Middle frontal gyrus (tissue), 1 donor: ENCODE data around the gene SLIT3.
A peak's percentile ranks its signal among the peaks of the same experiment; 100 is the strongest.

Experiments
- DNase-seq: peaks from one replicate; pipeline ENCODE4 v3.0.0-alpha.2; 2015; ENCODE audit warnings: low spot score; ENCODE audit errors: extremely low spot score

Gene SLIT3

DNA sequence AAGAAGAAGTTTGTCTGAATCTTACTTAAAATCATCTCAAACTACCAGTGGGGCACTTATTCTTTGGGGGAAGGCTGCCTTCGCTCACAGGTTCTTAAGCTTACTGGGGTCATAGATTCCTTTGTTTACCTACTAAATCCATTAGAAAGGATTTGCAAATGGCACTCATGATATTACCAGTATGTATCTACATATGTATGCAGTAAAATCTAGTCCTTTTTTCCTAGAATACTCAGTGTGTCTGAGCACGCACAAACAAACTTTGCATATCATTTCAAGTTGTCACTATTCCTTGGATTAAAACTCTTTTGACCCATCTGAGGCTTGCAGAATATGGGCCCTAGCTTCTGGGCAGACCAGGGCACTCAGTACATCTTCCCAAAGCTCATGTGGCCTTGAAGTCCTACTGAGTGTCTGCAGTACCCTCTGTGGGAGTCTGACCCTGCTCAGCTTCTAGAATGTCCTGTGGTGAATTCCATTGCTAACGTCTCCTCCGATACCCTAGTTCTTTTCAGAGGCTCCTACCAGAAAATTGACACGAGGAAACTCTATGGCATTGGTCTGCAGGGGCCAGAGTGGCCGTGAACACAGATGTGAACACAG lies 297.9 kb downstream of the SLIT3 start:
- no peak for DNase-seq

DNA sequence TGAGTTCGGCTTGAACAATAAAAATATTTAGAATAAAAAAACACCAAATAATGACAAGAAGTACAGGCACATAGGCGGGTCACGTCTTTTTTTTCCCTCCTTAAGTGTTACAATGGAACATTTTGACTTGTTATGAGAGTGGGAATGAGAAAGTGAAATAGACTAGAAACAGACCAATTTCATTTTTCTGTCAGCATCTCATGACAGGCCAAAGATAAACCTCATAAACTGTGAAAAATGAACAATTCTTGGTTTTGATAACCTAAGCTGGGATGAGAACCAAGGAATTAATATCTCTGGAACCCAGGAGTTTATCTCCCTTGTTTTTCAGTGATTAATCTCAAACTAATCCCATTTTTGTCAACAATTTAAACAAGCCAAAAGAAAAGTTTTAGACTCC lies 299.5 kb downstream of the SLIT3 start:
- no peak for DNase-seq

DNA sequence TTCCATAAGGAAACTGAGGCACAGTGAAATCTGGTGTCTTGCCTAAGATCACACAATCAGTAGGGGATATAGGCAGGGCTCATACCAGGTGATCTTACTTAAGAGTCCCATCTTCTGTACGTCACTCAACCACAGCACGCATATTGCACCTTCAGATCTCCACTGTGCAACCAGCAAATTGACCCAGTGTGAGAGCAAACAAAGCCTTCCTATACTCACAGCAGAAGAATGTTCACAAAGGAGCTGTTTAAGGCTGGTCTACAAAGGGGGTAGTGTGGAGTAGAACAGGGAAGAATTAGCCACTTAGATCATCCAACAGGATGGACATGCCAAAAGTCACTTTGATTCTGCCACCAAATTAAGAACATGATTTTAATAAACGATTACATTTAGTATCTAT lies 305.9 kb downstream of the SLIT3 start:
- no peak for DNase-seq

DNA sequence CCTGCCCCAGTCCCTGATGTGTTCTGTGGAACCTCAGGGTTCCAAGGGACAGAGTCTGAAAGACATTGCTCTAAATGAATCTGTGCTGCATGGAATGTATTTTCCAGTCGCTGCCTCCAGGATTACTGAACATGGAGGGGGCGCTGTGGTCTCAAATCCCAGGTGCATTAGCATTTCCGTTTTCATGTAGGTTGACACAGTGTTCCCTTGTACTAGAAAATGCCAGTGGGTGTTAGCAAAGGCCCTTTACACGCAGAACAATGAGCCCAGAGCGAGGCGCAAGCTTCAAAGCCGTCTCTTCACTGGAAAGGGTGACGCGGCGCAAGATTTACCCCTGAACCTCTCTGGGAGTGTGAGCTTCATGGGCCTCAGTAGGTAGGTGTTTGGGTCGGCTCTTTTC lies 308.3 kb downstream of the SLIT3 start:
- no peak for DNase-seq

- DNase-seq: no peak
Measured at GRCh38 chr5:168992016-168992415, 308.9 kb downstream of the SLIT3 start.

GRCh38 chr5:168991311-168991710 lies 309.6 kb downstream of the SLIT3 start:
- DNase-seq: no peak

GRCh38 chr5:168990679-168991078 lies 310.3 kb downstream of the SLIT3 start:
- no peak for DNase-seq

DNA sequence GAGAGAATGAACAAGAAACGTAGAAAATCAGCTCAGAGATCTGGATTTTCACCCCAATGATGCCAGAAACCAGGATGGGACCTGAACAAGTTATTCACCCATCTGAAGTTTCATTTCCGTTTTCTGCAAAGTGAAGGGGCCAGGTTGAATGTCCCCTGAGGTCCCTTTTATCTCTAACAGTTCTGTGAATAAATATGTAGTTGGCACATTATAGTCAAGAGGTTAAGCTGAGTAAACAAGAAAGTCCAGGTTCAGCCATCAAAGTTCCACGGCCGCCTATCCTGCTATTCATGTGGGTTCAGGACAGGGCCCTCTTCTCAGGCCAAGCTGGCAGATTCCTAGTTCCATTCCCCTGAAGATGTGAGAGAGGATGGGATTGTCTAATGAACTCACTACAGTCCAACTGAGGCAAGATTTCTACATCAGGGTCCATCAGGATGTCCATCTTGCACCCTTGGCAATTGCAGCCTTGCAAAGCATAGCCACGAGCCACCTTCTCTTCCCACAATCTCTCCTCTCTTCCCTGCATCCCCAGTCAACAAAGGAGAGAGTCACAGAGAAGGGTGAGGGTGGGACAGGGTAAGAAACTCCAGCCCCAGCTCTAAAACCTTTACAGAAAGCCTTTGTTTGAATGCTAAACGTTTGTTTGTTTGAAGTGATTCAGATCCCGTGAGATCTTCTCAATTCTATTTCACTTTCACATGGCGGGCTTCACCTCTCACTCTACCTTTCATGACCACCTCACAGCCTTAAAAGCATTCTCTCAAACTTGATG lies 311.0 kb downstream of the SLIT3 start:
- DNase-seq: no peak

- DNase-seq: no peak
Measured at GRCh38 chr5:168988699-168989098, 312.2 kb downstream of the SLIT3 start.

DNA sequence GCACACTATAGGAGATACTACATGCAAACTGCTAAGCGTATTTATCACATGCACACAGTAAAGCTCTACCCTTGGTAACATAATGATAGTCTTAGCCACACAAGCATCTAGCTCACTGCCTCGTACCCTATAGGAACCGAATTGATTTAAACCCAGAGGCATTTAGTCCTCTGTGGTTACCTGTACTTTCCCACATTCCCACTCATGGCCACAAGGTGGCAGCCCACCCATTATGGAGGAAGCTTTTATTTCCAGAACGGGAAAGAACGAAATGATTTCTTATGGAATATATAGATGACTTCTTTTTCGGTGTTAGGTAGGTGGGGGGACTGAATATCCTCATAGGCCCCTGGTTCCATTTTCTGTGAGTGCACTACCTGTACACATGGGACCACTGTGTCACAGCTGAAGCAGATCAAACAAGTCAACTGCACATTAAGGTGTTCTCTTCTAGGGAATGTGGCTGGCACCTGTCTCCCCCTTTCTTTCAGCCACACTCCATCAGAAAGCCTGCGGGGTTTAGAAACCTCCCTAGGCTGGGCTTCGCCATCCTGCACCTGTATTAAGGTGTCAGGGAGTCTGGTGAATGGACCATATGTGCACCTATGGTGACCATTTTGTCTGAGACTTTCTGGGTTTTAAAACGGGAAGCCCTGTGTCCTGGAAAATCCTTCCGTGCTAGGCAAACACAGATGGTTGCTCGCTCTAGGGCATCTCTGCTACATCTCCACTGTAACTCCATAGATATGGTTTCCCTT lies 313.2 kb downstream of the SLIT3 start:
- peak; percentile 71 for DNase-seq

DNA sequence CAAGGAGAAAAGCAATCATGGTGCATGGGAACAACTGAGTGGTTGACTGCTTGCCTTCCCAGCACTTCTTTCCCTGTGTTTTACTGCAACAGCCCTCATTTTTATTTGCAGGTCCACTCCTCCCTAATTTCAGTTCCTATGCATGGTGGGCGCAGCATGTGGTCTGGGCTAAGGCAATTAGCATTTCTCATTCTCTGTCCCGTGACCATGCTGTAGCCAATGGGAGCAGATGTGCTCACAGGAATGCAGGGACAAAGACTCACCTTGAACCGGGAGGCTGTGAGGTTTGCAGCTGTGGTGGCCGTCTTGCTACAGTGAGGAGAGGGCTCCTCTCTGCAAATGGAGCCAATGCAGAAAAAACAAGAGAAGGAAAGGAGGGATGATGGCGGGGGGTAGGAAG lies 315.5 kb downstream of the SLIT3 start:
- no peak for DNase-seq

- no peak for DNase-seq
Measured at GRCh38 chr5:168984135-168984675, 316.7 kb downstream of the SLIT3 start.

GRCh38 chr5:168979135-168979534 lies 321.8 kb downstream of the SLIT3 start:
- DNase-seq: no peak

GRCh38 chr5:168978500-168978899 lies 322.4 kb downstream of the SLIT3 start:
- DNase-seq: no peak

GRCh38 chr5:168978015-168978414 lies 322.9 kb downstream of the SLIT3 start:
- DNase-seq: no peak

GRCh38 chr5:168976311-168976970 lies 324.5 kb downstream of the SLIT3 start:
- no peak for DNase-seq

DNA sequence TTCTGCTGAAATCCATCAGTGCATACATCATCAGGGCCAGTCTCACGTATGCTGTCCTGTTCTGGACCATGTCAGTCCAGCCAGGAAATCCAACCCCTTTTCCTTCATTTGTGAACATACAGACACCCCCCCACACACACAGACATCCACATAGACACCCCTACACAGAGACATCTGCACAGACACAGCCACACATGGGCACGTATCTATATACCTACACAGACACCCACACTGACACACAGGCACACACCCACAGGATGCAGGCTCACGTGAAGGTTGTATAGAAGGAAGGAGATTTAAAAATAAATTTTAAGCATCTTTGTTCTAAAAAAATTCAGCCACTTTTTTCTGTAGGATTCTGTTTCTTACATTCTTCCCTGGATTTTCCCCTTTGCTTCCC lies 325.6 kb downstream of the SLIT3 start:
- no peak for DNase-seq

- DNase-seq: no peak
Measured at GRCh38 chr5:168974082-168974481, 326.9 kb downstream of the SLIT3 start.

DNA sequence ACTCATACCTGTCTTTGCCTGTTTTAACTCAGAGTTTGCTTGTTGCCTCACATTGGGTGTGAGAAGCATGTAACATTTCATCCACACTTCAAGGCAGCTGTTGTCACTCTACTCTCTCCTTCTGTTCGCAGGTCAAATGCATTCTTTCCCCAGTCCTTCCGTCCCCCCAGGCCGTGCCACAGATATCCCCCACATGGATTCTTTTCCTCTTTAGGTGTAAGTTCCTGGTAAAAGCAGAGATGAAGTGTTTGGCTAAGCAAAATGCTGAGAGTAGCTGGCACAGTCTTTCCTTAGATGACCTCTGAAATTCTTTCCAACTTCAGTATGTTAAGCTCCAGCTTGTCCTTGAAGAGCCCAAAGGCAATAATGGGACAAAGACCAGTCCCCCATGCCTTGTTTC lies 328.2 kb downstream of the SLIT3 start:
- DNase-seq: no peak

DNA sequence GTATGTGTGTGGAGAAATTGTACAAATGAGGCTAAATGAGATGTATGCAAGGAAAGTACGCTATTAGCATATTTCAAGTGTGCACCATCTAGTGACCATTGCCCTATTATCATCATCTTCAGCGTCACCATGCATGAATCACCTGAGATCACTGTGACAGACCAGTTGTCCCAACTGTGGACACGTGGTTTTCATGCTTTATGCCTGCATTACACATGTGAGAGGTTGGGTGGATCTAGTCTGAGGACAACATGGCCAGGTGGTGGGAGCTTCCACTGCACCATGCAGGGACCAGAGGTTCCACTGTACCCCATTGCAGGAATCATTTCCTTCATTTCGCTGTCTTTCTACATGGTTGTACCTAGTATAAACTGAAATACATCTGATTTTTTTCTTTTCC lies 329.8 kb downstream of the SLIT3 start:
- no peak for DNase-seq

DNA sequence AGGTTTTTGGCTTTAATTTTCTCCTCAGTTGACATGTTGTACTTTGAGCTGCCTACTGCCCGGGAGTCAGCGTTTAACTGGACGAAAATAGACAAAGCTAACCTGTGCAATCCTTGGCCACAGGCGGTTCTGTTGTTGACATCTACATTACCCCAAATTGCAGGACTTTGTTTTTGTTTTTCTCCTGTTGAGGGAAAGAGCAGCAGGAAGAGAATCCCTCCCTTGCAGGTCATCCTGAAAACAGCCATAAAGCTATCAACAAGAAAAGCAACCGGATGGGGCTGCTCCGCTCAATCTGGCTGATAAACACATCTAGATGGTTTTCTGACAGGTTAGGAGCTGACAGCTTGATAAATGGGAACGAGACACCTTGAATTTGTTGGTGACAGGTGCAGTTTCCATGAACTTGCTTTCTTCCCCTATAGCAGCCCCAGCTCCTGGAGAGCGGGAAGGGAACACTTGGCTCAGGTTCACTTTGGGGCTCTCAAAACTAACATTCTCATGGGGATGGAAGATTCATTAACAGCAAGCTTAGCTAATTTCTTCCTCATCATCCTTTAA lies 331.5 kb downstream of the SLIT3 start:
- DNase-seq: no peak
